Ovary (tissue), 3 donors: Measurements from ENCODE around the gene KDM3A.

Experiments used
- CTCF ChIP-seq, 3 donors: fragments of 450-650 bp in 2 of 3; fragments of 200-600 bp in 1 of 3; IDR thresholded peaks; one replicate each; pipeline versions ENCODE4 v1.5.1 to v1.8.0; 2016 to 2022; ENCODE audit warnings: antibody characterized with exemption in 3 of 3, mild to moderate bottlenecking in 1 of 3
- POLR2A ChIP-seq: fragments of 450-650 bp; IDR thresholded peaks from one replicate; pipeline ENCODE4 v1.6.1; 2017; ENCODE audit warnings: antibody characterized with exemption, mild to moderate bottlenecking, moderate library complexity
- donor health status: DM: no; HTN: no; CAD: no.

GRCh38 chr2:86436328-86436727 lies 4.8 kb upstream of the KDM3A start:
- TF ChIP-seq CTCF (IDR thresholded peaks at IDR 0.05), result no peak
- TF ChIP-seq POLR2A, result no peak
